Spleen (tissue), 11 donors: ENCODE data around the gene PPP1R27. TPM values are rescaled to one million over a fixed set of nuclear protein-coding genes. Genes with fewer than 3 reads are reported as not detected.

ENCODE experiments used
- DNase-seq: peaks from one replicate; pipeline ENCODE4 v3.0.0-alpha.2; 2020
- H3K27ac ChIP-seq, 8 donors: fragments of 200-600 bp; sonication (generic) in 7 of 8; 1 replicate in 4 of 8; 2 replicates in 4 of 8; pipeline versions ENCODE4 v1.5.0 to v1.8.0; 2016 to 2021; ENCODE audit warnings: inconsistent platforms in 4 of 8, mild to moderate bottlenecking in 4 of 8, moderate library complexity in 1 of 8
- H3K27me3 ChIP-seq, 7 donors: fragments of 200-600 bp; sonication (generic) in 6 of 7; replicated peaks in 1 of 7; 1 replicate in 4 of 7; 2 replicates in 3 of 7; pipeline versions ENCODE4 v1.5.0 to v1.8.0; 2016 to 2021; ENCODE audit warnings: inconsistent platforms in 3 of 7, mild to moderate bottlenecking in 1 of 7
- H3K36me3 ChIP-seq, 6 donors: fragments of 200-600 bp; sonication (generic) in 5 of 6; 1 replicate in 4 of 6; 2 replicates in 2 of 6; pipeline versions ENCODE4 v1.5.0 to v1.8.0; 2016 to 2021; ENCODE audit warnings: inconsistent platforms in 2 of 6
- H3K4me1 ChIP-seq, 6 donors: fragments of 200-600 bp; sonication (generic) in 5 of 6; 1 replicate in 3 of 6; 2 replicates in 3 of 6; pipeline versions ENCODE4 v1.5.0 to v1.8.0; 2016 to 2021; ENCODE audit warnings: inconsistent platforms in 3 of 6
- H3K4me3 ChIP-seq, 8 donors: fragments of 200-600 bp; sonication (generic) in 7 of 8; 1 replicate in 4 of 8; 2 replicates in 4 of 8; pipeline versions ENCODE4 v1.5.0 to v1.8.0; 2016 to 2021; ENCODE audit warnings: inconsistent platforms in 4 of 8, mild to moderate bottlenecking in 4 of 8, moderate library complexity in 2 of 8
- H3K9me3 ChIP-seq, 8 donors: fragments of 200-600 bp; sonication (generic) in 7 of 8; 1 replicate in 4 of 8; 2 replicates in 4 of 8; pipeline versions ENCODE4 v1.5.0 to v1.8.0; 2016 to 2021; ENCODE audit warnings: inconsistent platforms in 4 of 8
- CTCF ChIP-seq, 11 experiments: fragments of 200-600 bp in 7 of 11; fragments of 450-650 bp in 4 of 11; sonication (generic) in 4 of 11; IDR thresholded peaks in 8 of 11; conservative IDR thresholded peaks in 3 of 11; 1 replicate in 7 of 11; 2 replicates in 4 of 11; pipeline versions ENCODE4 v1.4.0 to v1.8.0; 2016 to 2021; ENCODE audit warnings: antibody characterized with exemption in 11 of 11, inconsistent platforms in 4 of 11, mild to moderate bottlenecking in 1 of 11
- POLR2A ChIP-seq, 3 donors: fragments of 450-650 bp; IDR thresholded peaks; one replicate each; pipeline ENCODE4 v1.5.1; 2017; ENCODE audit warnings: antibody characterized with exemption in 3 of 3, mild to moderate bottlenecking in 1 of 3
- POLR2AphosphoS5 ChIP-seq, 3 donors: sonication (generic); formaldehyde crosslinking; IDR thresholded peaks; one replicate each; pipeline ENCODE4 v1.5.1; 2017; ENCODE audit warnings: antibody characterized with exemption in 3 of 3
- WGBS, 5 donors: extraction: QIAGEN DNeasy Blood & Tissue Kit in 3 of 5; methylation state at CpG; one replicate each; pipeline versions ENCODE4 v1.1.5 to v1.1.7; 2013 to 2018; 5-methylcytosine and 5-hydroxymethylcytosine counted together
- intact Hi-C: fragments of 100-400 bp; cut with DNase I; formaldehyde crosslinking; loops from one replicate; pipeline ENCODE4 v1.15.0; 2023; ENCODE audit warnings: low total_unique reads
- polyA plus RNA-seq, 3 donors: library from polyadenylated mRNA; stranded (reverse); fragments of 200-250 nt; gene quantifications; one replicate each; pipeline ENCODE4 v1.2.1, GENCODE V29; 2013
- total RNA-seq, 7 donors: library from RNA; depleted of rRNA in 3 of 7; stranded (reverse); fragments of >200 nt in 3 of 7; fragmentation: NEBNext Ultra II Directional in 4 of 7; extraction: Animal tissue kit (Norgen Biotek cat#: 25700) in 4 of 7; gene quantifications; one replicate each; pipeline versions ENCODE4 v1.1.0 to v1.2.1, GENCODE V29; 2016 to 2021
- donor health status: healthy with polysubstance abuse.
- donor health status: DM: no; HTN: no; CAD: no; lungs with moderate emphysema.
- donor health status: DM: no; HTN: no; CAD: no.
- donor health status: Bipolar disorder and iron deficiency.
- donor health status: healthy.
- donor health status: DM: no; HTN: no; CAD: no.
- donor health status: DM: yes; HTN: yes; CAD: no.

Gene PPP1R27
- total and polyA plus RNA-seq, 10 donors: 0.09 to 0.39 TPM; not detected in 8

GRCh38 chr17:81822996-81823819 lies 11.6 kb downstream of the PPP1R27 start:
- intact Hi-C loops: no loop called here
- TF ChIP-seq POLR2A (IDR thresholded peaks at IDR 0.05): no peak
- no peak for TF ChIP-seq CTCF (IDR thresholded peaks at IDR 0.05 in 8 of 11, conservative IDR thresholded peaks at IDR 0.05 in 3 of 11)
- TF ChIP-seq POLR2AphosphoS5 (IDR thresholded peaks at IDR 0.05): no peak
- peak overlapping the region in 3 of 8 donors; percentile 63 to 80 (median 80) for H3K27ac ChIP-seq
- H3K9me3 ChIP-seq: no peaks in the 10 kb centered on the region
- no peak overlapping the region for H3K4me3 ChIP-seq
- peaks cover 7 to 37% (median 25%) of the 10 kb centered on the region in 6 donors for H3K4me1 ChIP-seq
- WGBS, 5 donors: 93 to 95% (median 94%) methylated on average over 15 to 30 of the region's 30 CpGs
- peaks cover 0 to 37% (median 22%) of the 10 kb centered on the region in 6 donors for H3K36me3 ChIP-seq
- peaks cover 0 to 4% (median 0%) of the 10 kb centered on the region in 7 donors for H3K27me3 ChIP-seq
- DNase-seq: no peak

GRCh38 chr17:81822312-81822637 lies 12.6 kb downstream of the PPP1R27 start:
- 77 to 89% (median 81%) methylated on average over 6 to 8 of the region's 8 CpGs for WGBS, 5 donors
- no peak overlapping the region for H3K4me3 ChIP-seq
- DNase-seq: no peak
- H3K9me3 ChIP-seq: no peaks in the 10 kb centered on the region
- peaks cover 0 to 37% (median 22%) of the 10 kb centered on the region in 6 donors for H3K36me3 ChIP-seq
- peaks cover 7 to 34% (median 23%) of the 10 kb centered on the region in 6 donors for H3K4me1 ChIP-seq
- TF ChIP-seq CTCF (IDR thresholded peaks at IDR 0.05 in 8 of 11, conservative IDR thresholded peaks at IDR 0.05 in 3 of 11) (no peak), POLR2A (IDR thresholded peaks at IDR 0.05) (no peak)
- H3K27ac ChIP-seq: peak overlapping the region; percentile 54 to 80 (median 72)
- H3K27me3 ChIP-seq: peaks cover 0 to 4% (median 0%) of the 10 kb centered on the region in 7 donors
- intact Hi-C loops: no loop called here

GRCh38 chr17:81821603-81822311 lies 13.1 kb downstream of the PPP1R27 start:
- peak; percentile 86 for DNase-seq
- Histone ChIP-seq H3K27me3 (peaks cover 0 to 4% (median 0%) of the 10 kb centered on the region in 7 donors), H3K4me3 (peak overlapping the region in 1 of 8 donors; percentile 17), H3K27ac (peak overlapping the region; percentile 54 to 80 (median 72)), H3K9me3 (no peaks in the 10 kb centered on the region), H3K36me3 (peaks cover 0 to 37% (median 22%) of the 10 kb centered on the region in 6 donors), H3K4me1 (peaks cover 7 to 34% (median 23%) of the 10 kb centered on the region in 6 donors)
- TF ChIP-seq POLR2A (IDR thresholded peaks at IDR 0.05): no peak
- peak; percentile 45 to 84 (median 75) for TF ChIP-seq CTCF (IDR thresholded peaks at IDR 0.05 in 8 of 11, conservative IDR thresholded peaks at IDR 0.05 in 3 of 11)
- TF ChIP-seq POLR2AphosphoS5 (IDR thresholded peaks at IDR 0.05): peak; percentile 68 to 85 (median 82)
- WGBS, 5 donors: 49 to 70% (median 69%) methylated on average over 8 to 20 of the region's 20 CpGs
- intact Hi-C loops: no loop called here

GRCh38 chr17:81821147-81821546 lies 13.7 kb downstream of the PPP1R27 start:
- Histone ChIP-seq H3K36me3 (peaks cover 0 to 37% (median 22%) of the 10 kb centered on the region in 6 donors), H3K9me3 (no peaks in the 10 kb centered on the region), H3K27ac (peak overlapping the region; percentile 42 to 80 (median 70)), H3K27me3 (peaks cover 0 to 6% (median 0%) of the 10 kb centered on the region in 7 donors), H3K4me1 (peaks cover 7 to 31% (median 23%) of the 10 kb centered on the region in 6 donors), H3K4me3 (peak overlapping the region in 1 of 8 donors; percentile 17)
- WGBS, 5 donors: 75 to 91% (median 83%) methylated on average over 8 of the region's 8 CpGs
- TF ChIP-seq POLR2A (IDR thresholded peaks at IDR 0.05): no peak
- no peak for TF ChIP-seq POLR2AphosphoS5 (IDR thresholded peaks at IDR 0.05)
- no peak for TF ChIP-seq CTCF (IDR thresholded peaks at IDR 0.05 in 8 of 11, conservative IDR thresholded peaks at IDR 0.05 in 3 of 11)
- no peak for DNase-seq
- intact Hi-C loops: no loop called here
